ENCODE data around the gene PLCL2. TPM values are rescaled to one million over a fixed set of nuclear protein-coding genes. Genes with fewer than 3 reads are reported as not detected.

The PLCL2 gene
- total RNA-seq, 4 donors from 2014 or later = 5.1 to 12.3 (median 6.9) TPM

DNA sequence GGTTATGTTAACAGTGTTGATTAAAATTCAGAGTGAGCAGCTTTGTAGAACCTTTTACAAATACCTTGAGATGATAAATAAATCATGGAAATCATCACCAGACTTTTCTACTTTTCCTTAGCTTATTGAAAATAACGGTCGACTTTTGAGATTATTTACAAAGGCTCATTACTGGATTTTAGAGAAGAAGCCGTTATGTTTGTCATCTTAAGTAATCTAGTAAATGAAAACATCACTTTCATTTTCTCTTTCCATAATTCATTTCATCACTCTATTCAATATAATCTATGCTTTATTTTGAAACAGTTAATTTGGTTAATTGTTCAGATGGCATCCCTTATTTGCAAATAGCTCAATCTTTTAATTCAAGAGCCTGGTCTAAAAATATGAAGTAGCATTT, 3.6 kb downstream of the PLCL2 start:
- Histone ChIP-seq H3K36me3 (no peaks in the 10 kb centered on the region), H3K9me3 (no peaks in the 10 kb centered on the region), H3K4me3 (peak overlapping the region in 1 of 2 donors; percentile 1), H3K4me1 (peaks cover 0 to 55% (median 0%) of the 10 kb centered on the region in 3 donors), H3K27ac (peak overlapping the region in 1 of 4 donors; percentile 1), H3K27me3 (no peaks in the 10 kb centered on the region)
- no peak for TF ChIP-seq EP300 (IDR thresholded peaks at IDR 0.05)
- TF ChIP-seq POLR2AphosphoS5 (IDR thresholded peaks at IDR 0.05) = no peak
- TF ChIP-seq POLR2A (IDR thresholded peaks at IDR 0.05) = no peak
- TF ChIP-seq, protein P1, sequence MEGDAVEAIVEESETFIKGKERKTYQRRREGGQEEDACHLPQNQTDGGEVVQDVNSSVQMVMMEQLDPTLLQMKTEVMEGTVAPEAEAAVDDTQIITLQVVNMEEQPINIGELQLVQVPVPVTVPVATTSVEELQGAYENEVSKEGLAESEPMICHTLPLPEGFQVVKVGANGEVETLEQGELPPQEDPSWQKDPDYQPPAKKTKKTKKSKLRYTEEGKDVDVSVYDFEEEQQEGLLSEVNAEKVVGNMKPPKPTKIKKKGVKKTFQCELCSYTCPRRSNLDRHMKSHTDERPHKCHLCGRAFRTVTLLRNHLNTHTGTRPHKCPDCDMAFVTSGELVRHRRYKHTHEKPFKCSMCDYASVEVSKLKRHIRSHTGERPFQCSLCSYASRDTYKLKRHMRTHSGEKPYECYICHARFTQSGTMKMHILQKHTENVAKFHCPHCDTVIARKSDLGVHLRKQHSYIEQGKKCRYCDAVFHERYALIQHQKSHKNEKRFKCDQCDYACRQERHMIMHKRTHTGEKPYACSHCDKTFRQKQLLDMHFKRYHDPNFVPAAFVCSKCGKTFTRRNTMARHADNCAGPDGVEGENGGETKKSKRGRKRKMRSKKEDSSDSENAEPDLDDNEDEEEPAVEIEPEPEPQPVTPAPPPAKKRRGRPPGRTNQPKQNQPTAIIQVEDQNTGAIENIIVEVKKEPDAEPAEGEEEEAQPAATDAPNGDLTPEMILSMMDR (IDR thresholded peaks at IDR 0.05) = no peak
- WGBS, 2 donors (ENCODE audit: low coverage in 1 of 2) = 41 to 65% methylated on average over 3 of the region's 3 CpGs
- ATAC-seq = no peak

DNA sequence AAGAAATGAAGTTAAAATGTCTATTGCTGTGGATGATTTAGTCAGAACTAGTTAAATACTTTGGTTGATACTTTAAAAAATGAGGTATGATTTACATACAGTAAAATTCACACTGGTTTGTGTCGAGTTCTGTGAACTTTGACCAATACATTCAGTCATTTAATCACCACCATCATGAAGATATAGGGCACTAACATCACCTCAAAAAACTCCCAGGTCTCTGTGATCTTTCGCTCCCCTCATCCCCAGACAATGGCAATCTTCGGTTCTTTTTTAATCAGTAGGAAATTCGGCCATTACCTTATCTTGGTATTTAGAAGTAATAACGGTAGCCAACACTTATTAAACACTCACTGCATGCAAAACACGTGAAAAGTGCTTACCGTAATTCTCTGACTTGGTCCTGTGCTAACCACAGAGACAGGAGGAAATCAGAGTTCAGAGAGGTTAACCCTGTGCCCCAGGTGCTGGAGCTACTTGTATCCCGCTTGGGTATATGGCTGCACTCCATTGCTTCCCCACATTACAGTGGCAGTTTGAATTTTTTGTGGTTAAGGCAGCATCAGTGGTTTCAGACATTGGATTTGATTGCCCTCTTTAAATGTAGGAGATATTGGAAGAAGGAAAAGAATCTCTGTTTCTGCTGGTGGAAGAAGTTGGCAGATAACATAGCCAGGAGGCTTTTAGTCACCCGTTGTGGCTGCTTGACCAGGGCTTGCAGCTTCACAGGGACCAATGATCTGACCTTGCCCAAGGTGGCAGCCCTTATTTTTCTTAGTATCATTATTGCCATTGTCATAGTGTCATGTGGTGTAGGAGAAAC, 4.2 kb downstream of the PLCL2 start:
- no peaks in the 10 kb centered on the region for H3K27me3 ChIP-seq
- H3K4me3 ChIP-seq = peak overlapping the region in 1 of 2 donors; percentile 1
- WGBS, 2 donors (ENCODE audit: low coverage in 1 of 2) = 81 to 88% methylated on average over 7 to 9 of the region's 9 CpGs
- no peak overlapping the region for H3K27ac ChIP-seq
- H3K36me3 ChIP-seq = no peaks in the 10 kb centered on the region
- peaks cover 0 to 49% (median 0%) of the 10 kb centered on the region in 3 donors for H3K4me1 ChIP-seq
- no peak for TF ChIP-seq POLR2A (IDR thresholded peaks at IDR 0.05)
- no peak for TF ChIP-seq POLR2AphosphoS5 (IDR thresholded peaks at IDR 0.05)
- TF ChIP-seq, protein P1 (IDR thresholded peaks at IDR 0.05) = no peak
- TF ChIP-seq EP300 (IDR thresholded peaks at IDR 0.05) = no peak
- no peaks in the 10 kb centered on the region for H3K9me3 ChIP-seq
- no peak for ATAC-seq

DNA sequence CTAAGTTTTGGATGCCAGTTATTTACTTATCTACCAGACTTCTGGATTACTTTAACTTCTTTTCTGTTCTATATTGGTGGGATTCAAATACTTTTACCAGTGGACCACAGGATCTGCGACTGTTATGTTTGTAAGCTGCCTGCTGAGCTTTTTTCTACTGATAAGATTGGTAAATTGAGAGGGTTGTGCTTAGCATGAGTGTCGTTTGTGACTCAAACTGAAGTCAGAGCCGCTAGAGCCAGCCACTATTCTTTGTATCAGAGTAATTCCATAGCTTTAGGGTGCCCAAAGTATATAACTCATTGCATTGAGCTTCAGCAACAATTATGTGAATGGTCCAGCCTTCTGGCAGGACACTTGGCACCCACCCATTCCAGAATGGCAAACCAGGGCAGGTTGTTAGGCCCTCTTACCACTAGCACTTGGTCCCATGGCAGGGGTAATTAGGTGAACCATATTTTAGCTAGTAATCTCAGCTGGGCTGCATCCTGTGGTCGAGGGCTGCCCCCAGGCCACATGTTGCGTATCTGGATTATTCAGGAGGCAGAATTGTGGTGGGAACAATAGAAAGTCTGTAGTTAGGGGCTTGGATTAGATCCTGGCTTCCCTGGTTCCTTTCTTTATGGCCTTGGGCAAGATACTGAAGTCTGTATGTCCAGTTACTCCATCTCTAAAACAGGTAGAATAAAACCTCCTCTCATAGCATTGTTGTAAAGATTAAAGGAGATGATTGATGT, 6.0 kb downstream of the PLCL2 start:
- TF ChIP-seq POLR2AphosphoS5 (IDR thresholded peaks at IDR 0.05) = no peak
- no peak for TF ChIP-seq POLR2A (IDR thresholded peaks at IDR 0.05)
- TF ChIP-seq, protein P1 (IDR thresholded peaks at IDR 0.05) = no peak
- no peak for TF ChIP-seq EP300 (IDR thresholded peaks at IDR 0.05)
- H3K9me3 ChIP-seq = no peaks in the 10 kb centered on the region
- no peak overlapping the region for H3K27ac ChIP-seq
- peaks cover 0 to 43% (median 0%) of the 10 kb centered on the region in 3 donors for H3K4me1 ChIP-seq
- ATAC-seq = no peak
- H3K36me3 ChIP-seq = no peaks in the 10 kb centered on the region
- no peaks in the 10 kb centered on the region for H3K27me3 ChIP-seq
- no peak overlapping the region for H3K4me3 ChIP-seq
- WGBS, 2 donors (ENCODE audit: low coverage in 1 of 2) = 86 to 93% methylated on average over 3 to 5 of the region's 5 CpGs

DNA sequence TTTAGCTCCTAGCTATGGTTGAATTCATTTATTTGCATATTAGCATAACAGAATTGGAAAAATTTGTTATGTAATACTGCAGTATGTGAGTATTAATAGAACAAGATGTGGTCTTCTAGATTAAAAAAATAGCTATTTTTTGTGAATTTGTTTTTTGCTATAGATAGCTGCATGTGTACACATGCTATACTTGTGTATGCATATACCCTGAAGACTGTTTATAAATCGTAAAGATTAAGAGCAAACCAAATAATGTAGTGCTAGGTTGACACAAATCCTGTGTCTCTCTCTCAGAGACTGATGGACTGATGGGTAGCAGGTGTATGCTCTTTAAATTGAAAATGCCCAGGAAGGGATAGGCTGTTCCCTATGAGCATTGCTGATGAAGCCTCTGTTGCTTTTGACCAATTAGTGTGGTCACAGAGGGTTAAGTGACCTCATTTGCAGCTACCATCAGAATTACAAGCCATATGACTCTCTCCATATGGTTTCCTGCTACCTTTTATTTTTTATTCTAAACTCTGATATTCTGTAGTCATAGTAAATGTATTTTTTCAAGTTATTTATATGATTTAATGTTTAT, 9.0 kb downstream of the PLCL2 start:
- Histone ChIP-seq H3K4me3 (no peak overlapping the region), H3K27ac (no peak overlapping the region), H3K9me3 (no peaks in the 10 kb centered on the region), H3K36me3 (no peaks in the 10 kb centered on the region), H3K4me1 (peaks cover 0 to 23% (median 0%) of the 10 kb centered on the region in 3 donors), H3K27me3 (no peaks in the 10 kb centered on the region)
- ATAC-seq = no peak
- WGBS, 2 donors (ENCODE audit: low coverage in 1 of 2) = 100% methylated on average over 1 of the region's 1 CpG
- TF ChIP-seq POLR2AphosphoS5 (IDR thresholded peaks at IDR 0.05) = no peak
- TF ChIP-seq EP300 (IDR thresholded peaks at IDR 0.05) = no peak
- TF ChIP-seq, protein P1 (IDR thresholded peaks at IDR 0.05) = no peak
- TF ChIP-seq POLR2A (IDR thresholded peaks at IDR 0.05) = no peak

All from gastroesophageal sphincter (tissue), 4 donors.